SU-DHL-6 (cell line): ENCODE results near the gene POU2AF3.

ENCODE experiments used
- H2AFZ ChIP-seq: fragments of 200-600 bp; sonication (generic); 2 replicates; pipeline ENCODE4 v1.6.1; 2014; ENCODE audit warnings: low read depth, mild to moderate bottlenecking, moderate library complexity, mixed read lengths, antibody characterized with exemption, low read length; ENCODE audit not compliant: severe bottlenecking
- H3F3A ChIP-seq: fragments of 200-600 bp; shearing (Covaris generic); 2 replicates; pipeline ENCODE4 v1.6.0; 2016; ENCODE audit warnings: antibody characterized with exemption, mild to moderate bottlenecking; ENCODE audit not compliant: insufficient read depth
- H3K27ac ChIP-seq: fragments of 200-600 bp; sonication (generic); 2 replicates; pipeline ENCODE4 v1.5.1; 2016; ENCODE audit warnings: low read depth, mild to moderate bottlenecking, low read length, moderate library complexity, mixed read lengths
- H3K27me3 ChIP-seq: fragments of 200-600 bp; sonication (generic), shearing (Covaris generic); 2 replicates; pipeline ENCODE4 v1.6.0; 2014; ENCODE audit warnings: mild to moderate bottlenecking, low read length
- H3K36me3 ChIP-seq: fragments of 200-600 bp; sonication (generic); 2 replicates; pipeline ENCODE4 v1.6.1; 2014; ENCODE audit warnings: mild to moderate bottlenecking, low read length, mixed read lengths
- H3K4me2 ChIP-seq: fragments of 300-600, 200-600 bp; shearing (Covaris generic), sonication (generic); 2 replicates; pipeline ENCODE4 v1.6.0; 2014; ENCODE audit warnings: low read length, low read depth, mild to moderate bottlenecking; ENCODE audit not compliant: poor library complexity, severe bottlenecking
- H3K4me3 ChIP-seq: fragments of 200-600 bp; sonication (generic); 2 replicates; pipeline ENCODE4 v1.5.1; 2014; ENCODE audit warnings: antibody characterized with exemption, low read length, mild to moderate bottlenecking, mixed read lengths; ENCODE audit not compliant: insufficient read depth, poor library complexity, severe bottlenecking
- H3K79me2 ChIP-seq: fragments of 200-600 bp; sonication (generic); 2 replicates; pipeline ENCODE4 v1.6.1; 2014; ENCODE audit warnings: mild to moderate bottlenecking, low read length, moderate library complexity; ENCODE audit not compliant: insufficient read depth
- H3K9ac ChIP-seq: fragments of 200-600 bp; sonication (generic); 2 replicates; pipeline ENCODE4 v1.7.0; 2014; ENCODE audit warnings: mild to moderate bottlenecking, low read length
- H3K9me2 ChIP-seq: fragments of 200-600 bp; sonication (generic); replicated peaks from 2 replicates; pipeline ENCODE4 v1.6.1; 2014; ENCODE audit warnings: low read length; ENCODE audit not compliant: insufficient read depth
- H3K9me3 ChIP-seq: fragments of 200-600 bp; sonication (generic); 2 replicates; pipeline ENCODE4 v1.6.1; 2014; ENCODE audit warnings: low read length, mixed read lengths; ENCODE audit not compliant: insufficient read depth
- H4K20me1 ChIP-seq: fragments of 200-600 bp; sonication (generic); 2 replicates; pipeline ENCODE4 v1.6.1; 2014; ENCODE audit warnings: low read depth, mild to moderate bottlenecking, antibody characterized with exemption, low read length, moderate library complexity, mixed read lengths
- EZH2phosphoT487 ChIP-seq: fragments of 200-600 bp; sonication (generic), shearing (Covaris generic); conservative IDR thresholded peaks from 2 replicates; pipeline ENCODE4 v1.6.1; 2018; ENCODE audit warnings: mild to moderate bottlenecking, antibody characterized with exemption, low read length, moderate library complexity, mixed read lengths
- TF ChIP-seq, protein P1 (sequence below): fragments of 200-600 bp; sonication (generic); IDR thresholded peaks from one replicate; pipeline ENCODE4 v1.5.1; 2017; ENCODE audit warnings: antibody characterized with exemption, mild to moderate bottlenecking, low read length, moderate library complexity; ENCODE audit not compliant: insufficient read depth, poor library complexity, severe bottlenecking

The POU2AF3 gene

DNA sequence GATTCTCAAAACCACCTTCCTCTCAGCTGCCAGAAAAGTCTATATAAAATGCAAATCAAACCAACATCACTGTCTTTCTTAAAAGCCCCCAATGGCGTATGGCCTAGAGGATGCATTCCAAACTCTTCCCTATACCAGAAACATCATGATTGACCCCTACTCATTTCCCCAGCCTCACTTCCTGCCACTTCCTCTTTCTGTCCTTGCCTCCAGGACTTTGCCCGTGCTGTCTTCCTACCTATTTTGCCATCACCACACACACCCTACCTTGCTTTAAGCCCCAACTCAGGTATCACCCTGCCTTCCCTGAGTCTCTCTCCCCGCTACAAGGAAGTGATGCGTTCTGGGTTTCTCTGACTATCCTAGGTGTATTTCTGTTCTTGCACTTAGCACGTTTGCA lies 44.7 kb upstream of the POU2AF3 start:
- TF ChIP-seq, protein P1, sequence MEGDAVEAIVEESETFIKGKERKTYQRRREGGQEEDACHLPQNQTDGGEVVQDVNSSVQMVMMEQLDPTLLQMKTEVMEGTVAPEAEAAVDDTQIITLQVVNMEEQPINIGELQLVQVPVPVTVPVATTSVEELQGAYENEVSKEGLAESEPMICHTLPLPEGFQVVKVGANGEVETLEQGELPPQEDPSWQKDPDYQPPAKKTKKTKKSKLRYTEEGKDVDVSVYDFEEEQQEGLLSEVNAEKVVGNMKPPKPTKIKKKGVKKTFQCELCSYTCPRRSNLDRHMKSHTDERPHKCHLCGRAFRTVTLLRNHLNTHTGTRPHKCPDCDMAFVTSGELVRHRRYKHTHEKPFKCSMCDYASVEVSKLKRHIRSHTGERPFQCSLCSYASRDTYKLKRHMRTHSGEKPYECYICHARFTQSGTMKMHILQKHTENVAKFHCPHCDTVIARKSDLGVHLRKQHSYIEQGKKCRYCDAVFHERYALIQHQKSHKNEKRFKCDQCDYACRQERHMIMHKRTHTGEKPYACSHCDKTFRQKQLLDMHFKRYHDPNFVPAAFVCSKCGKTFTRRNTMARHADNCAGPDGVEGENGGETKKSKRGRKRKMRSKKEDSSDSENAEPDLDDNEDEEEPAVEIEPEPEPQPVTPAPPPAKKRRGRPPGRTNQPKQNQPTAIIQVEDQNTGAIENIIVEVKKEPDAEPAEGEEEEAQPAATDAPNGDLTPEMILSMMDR: no peak
- TF ChIP-seq EZH2phosphoT487: no peak

GRCh38 chr11:111258046-111258445 lies 40.3 kb upstream of the POU2AF3 start:
- no peaks in the 10 kb centered on the region for H3K27me3 ChIP-seq
- no peak overlapping the region for H3K4me2 ChIP-seq
- H4K20me1 ChIP-seq: no peaks in the 10 kb centered on the region
- no peaks in the 10 kb centered on the region for H3K36me3 ChIP-seq
- H3K9ac ChIP-seq: no peak overlapping the region
- no peaks in the 10 kb centered on the region for H3F3A ChIP-seq
- no peaks in the 10 kb centered on the region for H3K9me3 ChIP-seq
- TF ChIP-seq EZH2phosphoT487: no peak
- TF ChIP-seq, protein P1: no peak
- H3K9me2 ChIP-seq: no peaks in the 10 kb centered on the region
- no peak overlapping the region for H3K27ac ChIP-seq
- no peaks in the 10 kb centered on the region for H3K79me2 ChIP-seq
- H2AFZ ChIP-seq: no peak overlapping the region
- H3K4me3 ChIP-seq: no peak overlapping the region

More for the DNA sequence above, 44.7 kb upstream of the POU2AF3 start:
- Histone ChIP-seq H3K9me2 (no peaks in the 10 kb centered on the region), H2AFZ (no peak overlapping the region), H3K79me2 (no peaks in the 10 kb centered on the region), H4K20me1 (no peaks in the 10 kb centered on the region), H3K9me3 (no peaks in the 10 kb centered on the region), H3K4me2 (no peak overlapping the region), H3K36me3 (no peaks in the 10 kb centered on the region), H3K27me3 (no peaks in the 10 kb centered on the region), H3K4me3 (no peak overlapping the region), H3K27ac (no peak overlapping the region), H3F3A (no peaks in the 10 kb centered on the region), H3K9ac (no peak overlapping the region)

DNA sequence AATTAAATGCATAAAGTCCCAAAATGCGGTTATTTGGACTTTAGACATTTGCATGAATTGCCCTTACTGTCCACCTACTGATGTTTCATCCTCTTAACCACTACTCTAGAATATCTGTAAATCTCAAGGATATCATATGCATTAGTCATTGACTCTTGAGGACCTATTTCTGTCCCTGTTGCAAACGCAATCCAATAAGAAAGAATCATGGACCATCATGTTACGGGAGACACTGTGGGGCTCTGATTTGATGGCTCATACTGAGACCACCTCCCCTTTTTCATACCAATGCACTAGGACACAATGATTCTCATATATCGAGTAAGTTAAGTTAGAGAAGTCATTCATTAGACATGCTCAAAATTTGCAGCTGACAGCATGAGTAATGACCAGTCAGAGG lies 38.5 kb upstream of the POU2AF3 start:
- no peaks in the 10 kb centered on the region for H3K9me2 ChIP-seq
- no peak for TF ChIP-seq EZH2phosphoT487
- TF ChIP-seq, protein P1: no peak

DNA sequence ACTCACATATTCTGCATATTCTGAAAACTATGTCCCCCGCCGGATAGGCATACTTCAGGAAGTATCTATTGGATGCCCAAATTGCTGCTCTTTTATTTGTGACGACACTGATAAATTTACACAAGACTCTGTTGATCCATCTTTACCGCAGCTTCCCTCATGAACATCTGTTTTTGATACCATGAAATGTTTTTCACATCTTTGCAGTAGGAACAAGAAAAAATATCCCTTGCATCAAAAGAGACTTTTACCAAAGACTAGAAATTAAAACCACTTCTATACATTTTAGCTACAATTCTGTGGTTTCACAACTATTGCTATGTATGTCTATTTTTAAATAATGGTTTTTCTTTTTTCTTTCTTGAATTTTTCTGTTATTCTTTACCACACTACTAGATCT lies 37.5 kb upstream of the POU2AF3 start:
- Histone ChIP-seq H3K9ac (no peak overlapping the region), H3K9me2 (no peaks in the 10 kb centered on the region), H3K36me3 (no peaks in the 10 kb centered on the region), H3K79me2 (no peaks in the 10 kb centered on the region), H4K20me1 (no peaks in the 10 kb centered on the region), H3F3A (no peaks in the 10 kb centered on the region), H3K4me3 (no peak overlapping the region), H3K27ac (no peak overlapping the region), H3K4me2 (no peak overlapping the region), H3K27me3 (no peaks in the 10 kb centered on the region), H3K9me3 (no peaks in the 10 kb centered on the region), H2AFZ (no peak overlapping the region)
- TF ChIP-seq, protein P1: no peak
- TF ChIP-seq EZH2phosphoT487: no peak

More for the DNA sequence above, 38.5 kb upstream of the POU2AF3 start:
- H3K9ac ChIP-seq: no peak overlapping the region
- no peaks in the 10 kb centered on the region for H4K20me1 ChIP-seq
- no peak overlapping the region for H3K27ac ChIP-seq
- H3K79me2 ChIP-seq: no peaks in the 10 kb centered on the region
- no peaks in the 10 kb centered on the region for H3K36me3 ChIP-seq
- no peaks in the 10 kb centered on the region for H3K27me3 ChIP-seq
- H2AFZ ChIP-seq: no peak overlapping the region
- H3K4me3 ChIP-seq: no peak overlapping the region
- H3K9me3 ChIP-seq: no peaks in the 10 kb centered on the region
- H3F3A ChIP-seq: no peaks in the 10 kb centered on the region
- H3K4me2 ChIP-seq: no peak overlapping the region
